Activated CD8-positive, alpha-beta T cell treated with anti-CD3 and anti-CD28 coated beads for 36 hours (primary cell): ENCODE data around the gene SOS1. TPM values are rescaled to one million over a fixed set of nuclear protein-coding genes. Genes with fewer than 3 reads are reported as not detected.

Experiments used
- ATAC-seq: fragments of 200-7000 bp; cut with Tn5 transposase; one replicate; pipeline ENCODE4 v1.10.0; 2021; ENCODE audit warnings: mild to moderate bottlenecking, moderate library complexity
- CTCF ChIA-PET: fragments of 350-600 bp; sonication (Branson Sonifier 250); formaldehyde crosslinking; loops from one replicate; lab custom pipeline; 2021; ENCODE audit warnings: antibody characterized with exemption; lab: Charles Lee
- POLR2A ChIA-PET: fragments of 350-600 bp; sonication (Branson Sonifier 250); formaldehyde crosslinking; loops from one replicate; lab custom pipeline; 2021; ENCODE audit warnings: antibody characterized with exemption; lab: Charles Lee
- DNase-seq: peaks from one replicate; pipeline ENCODE4 v3.0.0-alpha.2; 2020
- H3K27ac Mint-ChIP-seq: one replicate; pipeline ENCODE4 v1.8.0; 2021; ENCODE audit warnings: mild to moderate bottlenecking, mixed read lengths
- H3K27me3 Mint-ChIP-seq: one replicate; pipeline ENCODE4 v1.8.0; 2021; ENCODE audit warnings: mixed read lengths
- H3K36me3 Mint-ChIP-seq: one replicate; pipeline ENCODE4 v1.8.0; 2021; ENCODE audit warnings: low read depth, mixed read lengths
- H3K4me1 Mint-ChIP-seq: one replicate; pipeline ENCODE4 v1.8.0; 2021; ENCODE audit warnings: low read depth, mixed read lengths
- H3K4me3 Mint-ChIP-seq: one replicate; pipeline ENCODE4 v1.8.0; 2021; ENCODE audit warnings: mild to moderate bottlenecking, moderate library complexity, mixed read lengths
- H3K9me3 Mint-ChIP-seq: one replicate; pipeline ENCODE4 v1.8.0; 2021; ENCODE audit warnings: mixed read lengths
- intact Hi-C: fragments of 100-400 bp; cut with micrococcal nuclease; formaldehyde crosslinking; loops from one replicate; pipeline ENCODE4 v1.10.0; 2022
- total RNA-seq, 2 experiments: library from RNA; stranded (reverse); gene quantifications; one replicate each; pipeline ENCODE4 v1.2.3, GENCODE V29; 2021
- TF ChIP-seq, protein P1 (sequence below): fragments of 200-600 bp; IDR thresholded peaks from one replicate; pipeline ENCODE4 v1.8.0; 2022; ENCODE audit warnings: antibody characterized with exemption, mild to moderate bottlenecking

SOS1 gene
- total RNA-seq, 2 experiments from 2014 or later: 43.6 to 56.8 TPM

DNA sequence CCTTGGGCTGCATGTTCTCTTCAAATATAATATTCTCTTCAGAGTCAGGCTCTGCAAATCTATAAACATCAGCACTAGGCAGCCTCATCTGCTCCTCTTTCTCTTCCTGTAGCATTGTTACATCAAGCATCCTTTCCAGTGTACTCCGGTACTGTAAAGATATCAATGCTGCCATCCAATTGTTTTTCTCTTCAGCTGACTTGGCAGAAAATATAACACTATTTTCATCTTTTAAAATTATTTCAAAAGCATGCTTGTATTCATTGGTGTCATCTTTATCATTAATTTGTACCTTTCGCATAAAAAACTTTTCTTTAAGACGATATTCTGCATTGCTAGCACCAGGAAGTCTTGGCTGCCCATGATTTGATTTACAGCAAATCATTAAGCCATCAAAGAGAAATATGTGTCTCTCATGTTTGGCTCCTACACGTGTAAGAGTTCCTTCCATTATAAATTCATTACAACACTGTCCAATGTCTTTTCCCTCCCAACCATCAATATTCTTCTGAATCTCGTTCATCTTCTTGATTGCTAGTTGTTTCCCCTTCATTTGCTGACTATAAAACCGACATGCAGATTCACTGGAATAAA is 98.1 kb downstream of the SOS1 start:
- no peak overlapping the region for H3K27ac Mint-ChIP-seq
- CTCF ChIA-PET: no interaction called here
- no peaks in the 10 kb centered on the region for H3K9me3 Mint-ChIP-seq
- H3K36me3 Mint-ChIP-seq: peaks cover 7% of the 10 kb centered on the region
- H3K4me1 Mint-ChIP-seq: peaks cover 2% of the 10 kb centered on the region
- no peak for DNase-seq
- H3K4me3 Mint-ChIP-seq: no peak overlapping the region
- TF ChIP-seq, protein P1, sequence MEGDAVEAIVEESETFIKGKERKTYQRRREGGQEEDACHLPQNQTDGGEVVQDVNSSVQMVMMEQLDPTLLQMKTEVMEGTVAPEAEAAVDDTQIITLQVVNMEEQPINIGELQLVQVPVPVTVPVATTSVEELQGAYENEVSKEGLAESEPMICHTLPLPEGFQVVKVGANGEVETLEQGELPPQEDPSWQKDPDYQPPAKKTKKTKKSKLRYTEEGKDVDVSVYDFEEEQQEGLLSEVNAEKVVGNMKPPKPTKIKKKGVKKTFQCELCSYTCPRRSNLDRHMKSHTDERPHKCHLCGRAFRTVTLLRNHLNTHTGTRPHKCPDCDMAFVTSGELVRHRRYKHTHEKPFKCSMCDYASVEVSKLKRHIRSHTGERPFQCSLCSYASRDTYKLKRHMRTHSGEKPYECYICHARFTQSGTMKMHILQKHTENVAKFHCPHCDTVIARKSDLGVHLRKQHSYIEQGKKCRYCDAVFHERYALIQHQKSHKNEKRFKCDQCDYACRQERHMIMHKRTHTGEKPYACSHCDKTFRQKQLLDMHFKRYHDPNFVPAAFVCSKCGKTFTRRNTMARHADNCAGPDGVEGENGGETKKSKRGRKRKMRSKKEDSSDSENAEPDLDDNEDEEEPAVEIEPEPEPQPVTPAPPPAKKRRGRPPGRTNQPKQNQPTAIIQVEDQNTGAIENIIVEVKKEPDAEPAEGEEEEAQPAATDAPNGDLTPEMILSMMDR: no peak
- intact Hi-C loops: no loop called here
- H3K27me3 Mint-ChIP-seq: no peaks in the 10 kb centered on the region
- POLR2A ChIA-PET: no interaction called here
- ATAC-seq: no peak

DNA sequence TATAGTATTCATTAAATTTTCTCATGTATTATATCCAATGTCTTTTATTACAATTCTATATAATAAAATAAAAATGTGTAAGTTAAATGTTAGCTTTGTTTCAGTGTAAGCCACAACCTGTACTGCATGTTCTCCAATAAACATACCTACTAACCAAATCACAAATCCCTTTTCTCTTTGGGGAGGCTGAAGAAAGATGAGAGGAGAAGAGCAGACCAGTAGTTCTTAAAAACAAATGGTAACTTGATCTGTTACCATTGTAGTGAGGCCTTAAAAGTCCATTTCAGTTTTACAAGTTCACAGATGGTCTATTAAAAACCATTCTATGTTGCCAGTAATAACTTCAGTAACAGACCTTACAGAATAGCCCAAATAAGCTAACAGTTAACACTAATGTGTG is 100.5 kb downstream of the SOS1 start:
- no peaks in the 10 kb centered on the region for H3K9me3 Mint-ChIP-seq
- ATAC-seq (no peak), DNase-seq (no peak)
- no peaks in the 10 kb centered on the region for H3K27me3 Mint-ChIP-seq
- no peak overlapping the region for H3K27ac Mint-ChIP-seq
- ChIA-PET POLR2A (interaction anchor here (0.6 kb wide), 1 partner anchor 272 kb away, joined by 3 read pairs; no protein-coding TSS in a partner anchor), CTCF (interaction anchor here (1.2 to 2.7 kb wide), 4 partner anchors 9 to 210 kb away, joined by 3 to 10 read pairs (median 4); no protein-coding TSS in a partner anchor)
- TF ChIP-seq, protein P1: no peak
- H3K4me1 Mint-ChIP-seq: peaks cover 2% of the 10 kb centered on the region
- H3K36me3 Mint-ChIP-seq: peaks cover 5% of the 10 kb centered on the region
- intact Hi-C loops: no loop called here
- no peak overlapping the region for H3K4me3 Mint-ChIP-seq

DNA sequence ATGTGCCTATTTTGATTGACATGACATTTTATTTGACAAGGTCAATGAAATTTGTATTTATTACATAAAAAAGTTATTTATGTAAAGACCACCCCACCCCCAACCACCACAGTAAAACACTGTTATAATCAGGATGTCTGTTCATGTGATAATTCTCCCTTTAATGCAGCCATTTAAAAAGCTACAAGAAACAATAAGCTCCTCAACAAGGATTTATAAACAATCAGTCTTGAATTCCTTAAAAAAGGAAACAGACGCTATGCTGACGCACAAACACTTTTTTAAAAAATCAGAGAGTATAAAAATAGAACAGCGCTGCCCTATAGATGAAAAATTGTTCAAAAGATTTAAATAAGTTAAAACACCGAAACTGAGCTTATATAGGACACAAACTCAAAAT is 102.2 kb downstream of the SOS1 start:
- TF ChIP-seq, protein P1: no peak
- ChIA-PET POLR2A (no interaction called here), CTCF (interaction anchor here (1.2 to 2.8 kb wide), 3 partner anchors 71 to 211 kb away, joined by 3 to 8 read pairs (median 4); no protein-coding TSS in a partner anchor)
- Mint-ChIP-seq H3K9me3 (no peaks in the 10 kb centered on the region), H3K27me3 (no peaks in the 10 kb centered on the region), H3K27ac (no peak overlapping the region), H3K36me3 (peaks cover 7% of the 10 kb centered on the region), H3K4me3 (no peak overlapping the region), H3K4me1 (peaks cover 2% of the 10 kb centered on the region)
- DNase-seq: no peak
- intact Hi-C loops: no loop called here
- no peak for ATAC-seq

DNA sequence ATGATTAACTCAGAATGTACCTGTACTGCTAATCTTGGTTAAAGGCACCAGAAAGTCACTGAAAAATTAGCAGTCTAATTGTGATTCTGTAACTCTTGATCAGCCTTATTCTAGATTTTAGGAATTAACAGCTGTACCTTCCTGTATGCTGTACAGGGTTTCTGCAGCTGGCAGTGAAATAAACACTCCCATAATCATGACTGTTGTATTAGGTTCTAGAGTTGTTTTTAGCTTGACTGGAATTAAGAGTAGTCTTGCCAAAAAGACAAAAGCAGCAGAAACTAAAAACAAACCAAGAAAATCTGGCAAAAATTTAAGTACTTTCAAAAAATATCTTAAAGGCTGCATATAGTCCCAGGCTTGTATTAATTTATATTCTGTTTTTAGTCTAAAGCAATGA is 103.5 kb downstream of the SOS1 start:
- CTCF ChIA-PET: interaction anchor here (1.3 to 2.8 kb wide), 4 partner anchors 9 to 212 kb away, joined by 4 to 8 read pairs (median 6); no protein-coding TSS in a partner anchor
- DNase-seq (no peak), ATAC-seq (no peak)
- no peaks in the 10 kb centered on the region for H3K9me3 Mint-ChIP-seq
- TF ChIP-seq, protein P1: no peak
- no peaks in the 10 kb centered on the region for H3K27me3 Mint-ChIP-seq
- no peak overlapping the region for H3K27ac Mint-ChIP-seq
- no peaks in the 10 kb centered on the region for H3K4me1 Mint-ChIP-seq
- intact Hi-C loops: no loop called here
- H3K4me3 Mint-ChIP-seq: no peak overlapping the region
- POLR2A ChIA-PET: no interaction called here
- peaks cover 9% of the 10 kb centered on the region for H3K36me3 Mint-ChIP-seq

DNA sequence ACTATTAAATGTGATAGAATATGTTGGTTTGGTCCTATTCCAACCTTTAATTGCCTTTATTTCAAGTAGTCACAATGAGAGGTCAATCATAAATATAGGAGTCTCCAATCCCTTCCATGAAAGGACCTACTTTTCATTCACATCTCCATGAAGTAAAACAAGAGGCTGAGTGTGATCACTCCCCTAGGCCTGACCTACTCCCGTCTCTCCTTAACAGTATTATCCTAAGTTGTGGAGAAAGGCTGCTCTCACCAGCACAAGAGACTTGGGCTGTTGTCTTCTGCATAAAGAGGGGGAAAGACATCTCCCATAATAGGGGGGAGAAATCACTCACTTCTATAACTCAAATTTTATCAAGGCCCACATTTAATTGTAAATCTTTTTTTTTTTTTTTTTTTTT is 105.4 kb downstream of the SOS1 start:
- DNase-seq (no peak), ATAC-seq (no peak)
- Mint-ChIP-seq H3K36me3 (peaks cover 17% of the 10 kb centered on the region), H3K27me3 (no peaks in the 10 kb centered on the region), H3K9me3 (no peaks in the 10 kb centered on the region), H3K4me1 (no peaks in the 10 kb centered on the region), H3K4me3 (no peak overlapping the region), H3K27ac (no peak overlapping the region)
- TF ChIP-seq, protein P1: no peak
- intact Hi-C loops: no loop called here
- ChIA-PET CTCF (interaction anchor here (1.5 kb wide), 1 partner anchor 69 kb away, joined by 3 read pairs; no protein-coding TSS in a partner anchor), POLR2A (no interaction called here)
